TTC549 (cell line): ENCODE measurements around the gene D2HGDH.

ENCODE experiments used
- FAIRE-seq: peaks from 2 replicates; lab custom pipeline; 2012; peaks lifted over from hg19 to GRCh38; lab: Jason Lieb, UNC

Gene D2HGDH

DNA sequence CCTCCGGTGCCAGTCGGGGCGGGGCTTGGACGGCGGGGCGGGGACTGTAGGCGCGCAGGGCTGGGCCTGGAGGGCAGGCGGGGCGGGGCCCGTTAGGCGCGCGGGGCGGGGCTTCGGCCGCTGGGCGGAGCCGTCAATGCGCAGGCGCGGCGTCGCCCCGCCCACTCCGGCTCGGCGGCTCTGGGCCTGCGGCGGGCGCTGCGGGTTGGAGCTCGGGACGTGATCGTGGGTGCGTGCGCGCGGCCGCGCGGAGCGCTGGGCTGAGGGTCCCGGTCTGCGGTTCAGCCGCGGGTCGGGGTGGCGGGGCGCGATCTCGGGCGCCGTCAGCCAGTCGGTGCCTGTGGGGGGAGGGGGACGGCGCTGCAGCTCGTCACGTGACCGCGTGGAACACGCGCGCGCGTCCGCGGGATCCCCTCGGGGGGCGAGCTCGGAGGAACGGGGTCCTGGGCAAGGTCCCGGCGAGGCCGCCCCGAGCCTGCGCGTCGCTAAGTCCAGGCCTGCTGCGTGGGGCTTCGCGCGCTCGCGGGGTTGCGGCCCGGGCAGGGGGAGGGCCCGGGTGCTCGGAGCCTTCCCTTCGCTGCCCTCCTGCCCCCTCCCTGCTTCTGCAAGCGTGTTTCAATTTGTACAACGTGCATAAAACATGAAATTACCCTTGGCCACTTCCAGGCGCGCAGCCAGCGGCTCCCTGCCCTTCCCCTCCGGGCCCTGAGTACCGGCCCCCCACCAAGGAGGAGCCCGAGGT, at the start of gene D2HGDH:
Gene D2HGDH (plus strand): TSS at position 164 of the 742 bp plus-strand sequence. CDS start 595 bp downstream, outside the sequence.
- no peak for FAIRE-seq

GRCh38 chr2:241686324-241686649, 48.1 kb upstream of the D2HGDH start:
- FAIRE-seq = no peak

DNA sequence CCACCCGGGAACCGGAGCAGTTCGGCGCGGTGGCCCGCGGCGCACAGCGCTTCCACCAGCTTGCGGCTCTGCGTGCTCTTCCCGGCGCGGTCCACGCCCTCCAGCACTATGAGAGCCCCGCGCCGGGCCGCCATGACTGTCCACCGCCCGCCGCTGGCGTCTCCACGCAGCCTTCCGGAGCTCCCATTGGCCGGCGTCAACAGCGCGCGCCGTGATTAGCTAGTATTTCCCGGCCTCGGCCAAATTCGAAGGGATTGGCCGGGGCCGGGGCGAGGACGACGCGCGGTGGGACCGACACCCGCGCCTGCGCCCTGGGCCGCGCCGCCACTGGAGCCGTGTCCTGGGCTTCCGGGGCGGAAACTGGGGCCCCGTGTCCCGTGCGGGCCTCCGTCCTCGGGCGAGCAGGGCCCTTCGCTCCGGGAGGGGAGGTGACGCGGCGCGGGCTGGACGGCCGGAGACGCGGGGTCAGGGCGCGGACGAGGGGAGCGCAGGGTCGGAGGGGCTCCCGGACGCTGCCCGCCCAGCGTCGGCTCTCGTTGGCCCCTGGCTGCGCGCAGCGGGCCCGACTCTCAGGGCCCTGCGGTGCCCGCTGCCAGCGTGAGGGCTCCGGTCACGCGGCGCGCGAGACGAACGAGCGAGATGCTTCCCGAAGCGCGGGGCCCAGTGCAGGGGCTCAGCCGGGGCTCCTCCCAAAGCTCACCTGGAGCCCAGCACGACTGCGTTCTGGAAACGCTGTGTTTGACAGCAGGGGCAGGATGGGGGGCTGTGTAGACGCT, 47.6 kb upstream of the D2HGDH start, which contains the start of gene DTYMK:
Gene DTYMK (minus strand): TSS at position 166 of the 776 bp plus-strand sequence. CDS start 32 bp downstream, at position 134.
- no peak for FAIRE-seq

DNA sequence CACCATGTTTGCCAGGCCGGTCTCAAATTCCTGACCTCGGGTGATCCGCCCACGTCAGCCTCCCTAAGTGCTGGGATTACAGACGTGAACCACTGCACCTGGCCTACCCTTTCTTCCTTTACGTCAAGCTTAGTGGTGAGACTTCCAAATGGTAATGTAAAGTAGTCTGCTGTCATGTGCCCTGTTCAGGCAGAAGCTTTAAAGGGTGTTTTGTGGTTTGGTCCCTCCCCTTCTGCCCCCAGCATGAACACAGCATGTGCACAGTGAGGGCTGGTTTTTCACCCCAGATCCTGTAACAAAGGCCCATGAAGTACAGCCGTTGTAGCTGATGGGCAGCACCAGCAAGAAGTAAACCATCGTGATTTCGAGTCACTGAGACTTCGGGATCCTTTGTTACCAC, 45.1 kb upstream of the D2HGDH start:
- no peak for FAIRE-seq

DNA sequence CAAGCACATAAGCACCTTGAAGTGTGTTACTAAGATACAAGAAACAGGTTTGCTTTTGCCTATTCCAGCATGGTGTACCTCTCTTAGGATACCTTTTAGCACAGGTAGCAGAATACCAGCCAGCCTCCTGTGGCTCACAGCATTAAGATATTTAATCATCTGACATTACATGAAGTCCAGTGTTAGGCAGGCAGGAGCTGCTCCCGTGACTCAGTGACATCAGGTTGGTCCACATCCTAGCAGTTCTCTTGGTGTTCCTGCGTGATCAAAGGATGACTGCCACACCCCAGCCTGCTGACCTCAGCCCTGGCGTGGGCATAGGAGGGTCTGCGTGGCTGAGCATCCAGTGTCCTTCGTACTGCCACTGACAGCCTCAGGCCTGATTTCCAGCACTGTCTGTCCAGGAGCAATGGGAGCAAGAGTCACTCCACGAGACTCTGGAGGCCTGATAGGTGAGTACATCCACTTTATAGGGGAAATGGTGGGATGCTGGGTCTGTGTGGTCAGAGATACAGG, 44.2 kb upstream of the D2HGDH start:
- no peak for FAIRE-seq

- FAIRE-seq = no peak
Measured at GRCh38 chr2:241692448-241692847, 42.0 kb upstream of the D2HGDH start.

GRCh38 chr2:241695651-241696050, 38.8 kb upstream of the D2HGDH start:
- no peak for FAIRE-seq

- no peak for FAIRE-seq
Measured at GRCh38 chr2:241701149-241701398, 33.4 kb upstream of the D2HGDH start.

DNA sequence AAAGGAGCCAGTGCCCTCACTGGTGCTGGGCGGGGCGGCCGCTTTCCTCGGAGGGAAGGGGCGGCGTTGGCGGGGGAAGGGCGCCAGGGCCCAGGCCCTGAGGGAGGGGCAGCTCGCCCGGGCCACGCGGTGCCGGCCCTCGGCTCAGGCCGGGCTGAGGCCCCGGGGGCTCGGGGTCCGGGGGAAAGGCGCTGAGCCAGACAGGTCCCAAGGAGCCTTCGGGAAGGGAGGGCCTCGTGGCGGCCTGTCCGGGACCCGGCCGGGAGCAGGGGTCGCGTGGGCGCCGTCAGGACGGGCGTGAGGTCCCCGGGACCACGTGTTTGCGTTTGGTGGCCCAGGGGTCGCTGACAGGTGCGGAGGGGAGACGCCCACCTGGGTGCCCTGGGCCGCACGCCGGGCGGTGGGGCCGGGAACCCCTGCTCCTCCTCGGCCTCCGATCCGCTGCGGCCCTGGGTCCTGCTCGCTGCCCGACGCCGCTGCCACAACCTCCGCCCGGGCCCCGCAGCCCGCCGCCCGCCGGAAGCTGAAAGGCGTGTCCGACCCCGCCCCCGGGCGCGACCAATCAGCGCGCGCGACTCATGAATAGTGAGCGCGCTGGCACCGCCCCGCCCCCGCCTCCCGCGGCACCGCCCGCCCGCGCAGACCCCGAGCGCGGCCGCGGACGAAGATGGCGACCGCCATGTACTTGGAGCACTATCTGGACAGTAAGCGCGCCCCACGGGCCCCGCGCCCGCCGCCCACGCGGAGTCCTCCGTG, 32.9 kb upstream of the D2HGDH start, which contains the start of gene ING5:
Gene ING5 (plus strand): TSS at position 641 of the 756 bp plus-strand sequence. CDS start 27 bp downstream, at position 668.
- FAIRE-seq = no peak

GRCh38 chr2:241702155-241703031, 32.0 kb upstream of the D2HGDH start:
- no peak for FAIRE-seq

- FAIRE-seq = no peak
Measured at GRCh38 chr2:241703032-241703604, 31.3 kb upstream of the D2HGDH start.

- no peak for FAIRE-seq
Measured at GRCh38 chr2:241706537-241706936, 27.9 kb upstream of the D2HGDH start.

- no peak for FAIRE-seq
Measured at GRCh38 chr2:241708879-241709278, 25.6 kb upstream of the D2HGDH start.

GRCh38 chr2:241719093-241719492, 15.3 kb upstream of the D2HGDH start:
- no peak for FAIRE-seq

GRCh38 chr2:241720099-241720498, 14.3 kb upstream of the D2HGDH start:
- FAIRE-seq = no peak

DNA sequence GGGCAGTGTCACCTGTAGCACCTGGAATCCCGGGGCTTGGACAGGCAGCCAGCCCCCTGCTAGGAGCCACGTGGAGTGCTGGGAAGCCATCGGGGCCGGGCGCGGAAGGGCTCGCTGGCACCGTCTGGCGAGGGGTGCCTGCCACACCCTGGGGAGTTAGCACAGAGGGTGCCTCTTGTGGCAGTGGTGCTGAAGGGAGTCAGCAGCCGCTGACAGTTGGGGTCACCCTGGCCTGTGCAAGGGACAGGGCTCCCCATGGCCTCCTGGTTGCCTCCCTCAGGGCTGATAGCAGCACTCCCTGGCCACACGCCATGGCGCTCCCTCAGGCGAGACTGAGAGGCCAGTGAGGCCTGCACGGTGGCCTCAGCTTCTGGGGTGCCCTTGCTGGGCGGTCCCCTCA, 13.9 kb upstream of the D2HGDH start:
- no peak for FAIRE-seq

DNA sequence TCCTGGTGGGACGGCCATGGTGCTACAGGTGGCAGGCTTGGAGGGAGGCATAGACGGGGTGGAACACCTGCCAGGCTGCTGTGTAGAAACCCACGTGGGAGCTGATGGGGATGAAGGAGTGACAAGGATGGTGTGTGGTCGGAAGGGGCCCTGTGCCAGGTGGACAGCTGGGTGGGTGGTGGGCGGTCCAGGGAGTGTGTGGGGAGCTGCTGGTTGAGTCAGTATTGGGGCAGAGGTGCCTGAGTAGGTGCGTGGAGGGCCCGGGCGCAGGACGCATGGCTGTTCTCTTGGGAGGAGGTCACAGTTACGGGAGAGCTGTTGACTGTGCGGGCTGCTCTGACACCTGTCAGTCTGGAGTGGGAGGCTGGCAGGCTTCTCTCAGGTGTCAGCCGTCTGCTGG, 12.6 kb upstream of the D2HGDH start:
- FAIRE-seq = no peak

GRCh38 chr2:241722896-241723454, 11.5 kb upstream of the D2HGDH start:
- FAIRE-seq = no peak

DNA sequence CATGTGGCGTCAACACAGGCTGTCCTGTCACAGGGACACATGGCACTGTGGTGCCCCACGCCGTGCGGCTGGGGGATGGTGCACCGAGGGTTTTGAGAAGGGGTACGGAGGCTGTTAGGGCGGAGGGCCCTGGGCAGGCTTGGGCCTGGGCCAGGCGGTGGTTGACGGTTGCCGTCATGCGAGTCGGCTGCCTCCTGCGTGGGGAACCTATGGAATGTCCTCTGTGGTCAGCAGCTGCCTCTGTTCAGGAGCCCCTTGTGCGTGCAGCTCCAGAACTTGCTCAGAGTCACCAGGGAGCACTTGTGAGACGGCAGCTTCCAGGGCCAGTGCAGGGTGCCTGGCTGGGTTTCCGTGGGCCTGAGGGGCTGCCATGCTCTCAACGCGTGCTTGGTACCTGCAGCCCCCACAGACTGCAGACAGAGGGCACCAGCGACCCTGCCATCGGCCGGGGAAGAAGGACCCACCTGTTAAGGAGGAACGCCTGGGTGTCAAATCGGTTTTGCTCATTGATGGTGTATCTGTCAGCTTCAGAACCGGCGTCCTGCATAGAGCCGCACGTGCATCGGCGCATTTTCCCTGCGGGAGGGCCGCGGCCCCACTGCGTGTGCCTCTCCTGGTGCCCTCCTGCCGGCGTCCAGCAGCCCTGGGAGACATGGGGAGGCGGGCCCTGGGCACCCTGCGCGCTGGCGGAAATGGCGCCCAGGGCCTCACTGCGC, 10.0 kb upstream of the D2HGDH start:
- no peak for FAIRE-seq
